Type B pancreatic cell (in vitro differentiated cells): ENCODE results near the gene PBX4. TPM values are rescaled to one million over a fixed set of nuclear protein-coding genes. Genes with fewer than 3 reads are reported as not detected.

Source experiments
- DNase-seq: peaks from one replicate; pipeline ENCODE4 v3.0.0; 2021; ENCODE audit warnings: mixed read lengths; ENCODE audit not compliant: unreplicated experiment; ENCODE audit errors: extremely low spot score
- H3K27ac Mint-ChIP-seq: 2 replicates; pipeline ENCODE4 v1.8.0; 2021; ENCODE audit warnings: mild to moderate bottlenecking, mixed read lengths
- H3K27me3 Mint-ChIP-seq: 2 replicates; pipeline ENCODE4 v1.8.0; 2021; ENCODE audit warnings: mixed read lengths
- H3K36me3 Mint-ChIP-seq: 2 replicates; pipeline ENCODE4 v1.8.0; 2021; ENCODE audit warnings: mixed read lengths
- H3K4me1 Mint-ChIP-seq: one replicate; pipeline ENCODE4 v1.8.0; 2021; ENCODE audit warnings: mixed read lengths; ENCODE audit not compliant: unreplicated experiment
- H3K4me3 Mint-ChIP-seq: 2 replicates; pipeline ENCODE4 v1.8.0; 2021; ENCODE audit warnings: mild to moderate bottlenecking, mixed read lengths
- H3K9me3 Mint-ChIP-seq: 2 replicates; pipeline ENCODE4 v1.8.0; 2021; ENCODE audit warnings: mixed read lengths
- CTCF ChIP-seq: fragments of 200-600 bp; sonication (generic); conservative IDR thresholded peaks from 2 replicates; pipeline ENCODE4 v1.5.0; 2021; ENCODE audit warnings: antibody characterized with exemption, mild to moderate bottlenecking
- total RNA-seq: library from RNA; stranded (reverse); gene quantifications from 2 replicates; pipeline ENCODE4 v1.2.1, GENCODE V29; 2021; ENCODE audit warnings: low replicate concordance

The PBX4 gene
- total RNA-seq, 1 donor from 2014 or later, result 10.9 TPM

- no peak for DNase-seq
- Mint-ChIP-seq H3K36me3 (no peaks in the 10 kb centered on the region), H3K9me3 (no peaks in the 10 kb centered on the region), H3K4me1 (no peaks in the 10 kb centered on the region), H3K27ac (no peak overlapping the region), H3K27me3 (peaks cover 3% of the 10 kb centered on the region), H3K4me3 (no peak overlapping the region)
- TF ChIP-seq CTCF, result no peak
Measured at GRCh38 chr19:19553670-19554069, 64.8 kb downstream of the PBX4 start.

- H3K27ac Mint-ChIP-seq, result no peak overlapping the region
- no peak for DNase-seq
Measured at GRCh38 chr19:19552798-19553197, 65.7 kb downstream of the PBX4 start.

GRCh38 chr19:19551853-19552192, 66.7 kb downstream of the PBX4 start:
- no peaks in the 10 kb centered on the region for H3K4me1 Mint-ChIP-seq
- DNase-seq, result no peak

More at GRCh38 chr19:19552798-19553197, 65.7 kb downstream of the PBX4 start:
- Mint-ChIP-seq H3K9me3 (no peaks in the 10 kb centered on the region), H3K4me1 (no peaks in the 10 kb centered on the region), H3K4me3 (no peak overlapping the region), H3K36me3 (no peaks in the 10 kb centered on the region), H3K27me3 (peaks cover 3% of the 10 kb centered on the region)
- TF ChIP-seq CTCF, result peak; percentile 76

GRCh38 chr19:19550972-19551852, 67.3 kb downstream of the PBX4 start:
- Mint-ChIP-seq H3K4me3 (no peak overlapping the region), H3K36me3 (no peaks in the 10 kb centered on the region), H3K4me1 (no peaks in the 10 kb centered on the region), H3K9me3 (no peaks in the 10 kb centered on the region), H3K27me3 (peaks cover 3% of the 10 kb centered on the region), H3K27ac (no peak overlapping the region)
- no peak for DNase-seq
- TF ChIP-seq CTCF, result no peak

More at GRCh38 chr19:19551853-19552192, 66.7 kb downstream of the PBX4 start:
- Mint-ChIP-seq H3K27ac (no peak overlapping the region), H3K27me3 (peaks cover 3% of the 10 kb centered on the region), H3K36me3 (no peaks in the 10 kb centered on the region), H3K4me3 (no peak overlapping the region), H3K9me3 (no peaks in the 10 kb centered on the region)
- TF ChIP-seq CTCF, result no peak

GRCh38 chr19:19550485-19550929, 68.0 kb downstream of the PBX4 start:
- H3K27me3 Mint-ChIP-seq, result peaks cover 3% of the 10 kb centered on the region
- no peaks in the 10 kb centered on the region for H3K36me3 Mint-ChIP-seq
- DNase-seq, result no peak
- H3K9me3 Mint-ChIP-seq, result no peaks in the 10 kb centered on the region
- no peaks in the 10 kb centered on the region for H3K4me1 Mint-ChIP-seq
- no peak for TF ChIP-seq CTCF
- H3K4me3 Mint-ChIP-seq, result no peak overlapping the region
- no peak overlapping the region for H3K27ac Mint-ChIP-seq
